Trophoblast cell (in vitro differentiated cells and primary cell): ENCODE results near the gene ARPP21.

Experiments used
- DNase-seq, 2 donors: peaks; one replicate each; pipeline ENCODE4 v3.0.0-alpha.2; 2016
- H2AFZ ChIP-seq: 2 replicates; pipeline ENCODE4 v1.6.1; 2013; ENCODE audit warnings: low read length, moderate library complexity, mild to moderate bottlenecking; ENCODE audit not compliant: insufficient read depth, poor library complexity
- H2AK5ac ChIP-seq: 2 replicates; pipeline ENCODE4 v1.6.1; 2013; ENCODE audit warnings: mild to moderate bottlenecking, low read length
- H2BK120ac ChIP-seq: 2 replicates; pipeline ENCODE4 v1.6.1; 2013; ENCODE audit warnings: low read length, mild to moderate bottlenecking, moderate library complexity; ENCODE audit not compliant: insufficient read depth, poor library complexity
- H2BK12ac ChIP-seq: 2 replicates; pipeline ENCODE4 v1.6.1; 2013; ENCODE audit warnings: mild to moderate bottlenecking, low read length, moderate library complexity
- H2BK5ac ChIP-seq: 2 replicates; pipeline ENCODE4 v1.6.1; 2013; ENCODE audit warnings: low read length, low read depth, moderate library complexity, mild to moderate bottlenecking; ENCODE audit not compliant: poor library complexity
- H3K14ac ChIP-seq: 2 replicates; pipeline ENCODE4 v1.6.1; 2013; ENCODE audit warnings: mild to moderate bottlenecking, low read length
- H3K18ac ChIP-seq: 2 replicates; pipeline ENCODE4 v1.6.1; 2013; ENCODE audit warnings: mild to moderate bottlenecking, low read length
- H3K23ac ChIP-seq: 2 replicates; pipeline ENCODE4 v1.6.1; 2013; ENCODE audit warnings: low read length
- H3K27ac ChIP-seq: 2 replicates; pipeline ENCODE4 v1.5.1; 2013; ENCODE audit warnings: low read depth, mild to moderate bottlenecking, inconsistent platforms, low read length, moderate library complexity
- H3K27me3 ChIP-seq: 2 replicates; pipeline ENCODE4 v1.6.1; 2013; ENCODE audit warnings: inconsistent platforms, mild to moderate bottlenecking, low read length, moderate library complexity; ENCODE audit not compliant: insufficient read depth
- H3K36me3 ChIP-seq, 2 experiments: 1 replicate in 1 of 2; 2 replicates in 1 of 2; pipeline ENCODE4 v1.6.1; 2013; ENCODE audit warnings: low read length in 2 of 2, mild to moderate bottlenecking in 2 of 2, moderate library complexity in 1 of 2; ENCODE audit not compliant: insufficient read depth in 2 of 2, control insufficient read depth in 1 of 2
- H3K4ac ChIP-seq: 2 replicates; pipeline ENCODE4 v1.6.1; 2013; ENCODE audit warnings: low read depth, mild to moderate bottlenecking, low read length, moderate library complexity
- H3K4me1 ChIP-seq, 2 experiments: 1 replicate in 1 of 2; 2 replicates in 1 of 2; pipeline ENCODE4 v1.6.1; 2013; ENCODE audit warnings: low read length in 2 of 2, mild to moderate bottlenecking in 2 of 2, moderate library complexity in 1 of 2; ENCODE audit not compliant: insufficient read depth in 2 of 2, control insufficient read depth in 1 of 2
- H3K4me2 ChIP-seq: 2 replicates; pipeline ENCODE4 v1.6.1; 2013; ENCODE audit warnings: inconsistent platforms, mild to moderate bottlenecking, low read length, moderate library complexity
- H3K4me3 ChIP-seq: 2 replicates; pipeline ENCODE4 v1.5.1; 2013; ENCODE audit warnings: mild to moderate bottlenecking, low read depth, low read length, inconsistent platforms
- H3K79me1 ChIP-seq: one replicate; pipeline ENCODE4 v1.6.1; 2013; ENCODE audit warnings: low read length
- H3K79me2 ChIP-seq: 2 replicates; pipeline ENCODE4 v1.6.1; 2013; ENCODE audit warnings: low read length, mild to moderate bottlenecking; ENCODE audit not compliant: control insufficient read depth, insufficient read depth, poor library complexity
- H3K9ac ChIP-seq: 2 replicates; pipeline ENCODE4 v1.6.1; 2013; ENCODE audit warnings: mild to moderate bottlenecking, low read length
- H3K9me3 ChIP-seq: 2 replicates; pipeline ENCODE4 v1.6.1; 2013; ENCODE audit warnings: low read depth, mild to moderate bottlenecking, control low read depth, inconsistent platforms, low read length; ENCODE audit not compliant: insufficient read depth
- H4K12ac ChIP-seq: 2 replicates; pipeline ENCODE4 v1.6.1; 2013; ENCODE audit warnings: low read depth, mild to moderate bottlenecking, low read length, moderate library complexity
- H4K8ac ChIP-seq: 2 replicates; pipeline ENCODE4 v1.6.1; 2013; ENCODE audit warnings: low read depth, mild to moderate bottlenecking, low read length, moderate library complexity
- H4K91ac ChIP-seq: one replicate; pipeline ENCODE4 v1.6.1; 2013; ENCODE audit warnings: low read depth, mild to moderate bottlenecking, low read length, moderate library complexity
- WGBS: extraction: QIAGEN DNeasy Blood & Tissue Kit; methylation state at CpG from one replicate; pipeline ENCODE4 v1.1.7; 2013; ENCODE audit warnings: missing lambda C conversion rate; ENCODE audit not compliant: insufficient read length, insufficient coverage; ENCODE audit errors: extremely low coverage; 5-methylcytosine and 5-hydroxymethylcytosine counted together

ARPP21 gene

DNA sequence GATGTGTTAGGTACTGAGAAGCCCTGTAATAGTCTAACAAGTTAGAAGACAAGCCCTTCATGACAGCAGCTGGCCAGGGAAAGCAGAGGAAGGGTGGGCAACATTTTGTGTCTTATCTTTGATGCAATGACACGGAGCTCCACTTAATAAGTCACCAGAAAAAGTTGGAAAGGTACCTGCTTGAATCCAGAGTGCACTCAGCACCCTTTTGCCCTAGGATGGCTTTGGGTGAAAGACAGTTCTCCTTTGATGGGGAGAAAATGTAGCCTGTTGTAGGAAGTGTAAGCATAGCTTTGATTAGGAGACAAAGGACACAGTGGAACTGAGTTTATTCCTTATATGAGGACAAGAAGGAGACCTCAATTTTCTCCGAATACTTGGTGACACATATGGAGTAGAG lies 137.0 kb downstream of the ARPP21 start:
- no peaks in the 10 kb centered on the region for H3K79me2 ChIP-seq
- WGBS, result no CpG with 5 or more reads among the region's 2 CpGs
- H3K9ac ChIP-seq, result no peak overlapping the region
- no peaks in the 10 kb centered on the region for H3K9me3 ChIP-seq
- H3K14ac ChIP-seq, result no peak overlapping the region
- H2AFZ ChIP-seq, result no peak overlapping the region
- H2AK5ac ChIP-seq, result no peak overlapping the region
- H3K27ac ChIP-seq, result no peak overlapping the region
- no peaks in the 10 kb centered on the region for H3K27me3 ChIP-seq
- H2BK12ac ChIP-seq, result no peak overlapping the region
- H4K8ac ChIP-seq, result no peak overlapping the region
- no peak overlapping the region for H2BK5ac ChIP-seq
- H3K4me1 ChIP-seq, result no peaks in the 10 kb centered on the region
- no peak overlapping the region for H3K18ac ChIP-seq
- no peak overlapping the region for H3K4me2 ChIP-seq
- no peak overlapping the region for H3K4ac ChIP-seq
- no peak overlapping the region for H3K23ac ChIP-seq
- no peaks in the 10 kb centered on the region for H3K79me1 ChIP-seq
- no peak overlapping the region for H2BK120ac ChIP-seq
- H3K4me3 ChIP-seq, result no peak overlapping the region
- DNase-seq, result no peak
- no peaks in the 10 kb centered on the region for H3K36me3 ChIP-seq
- no peak overlapping the region for H4K12ac ChIP-seq
- H4K91ac ChIP-seq, result no peak overlapping the region

DNA sequence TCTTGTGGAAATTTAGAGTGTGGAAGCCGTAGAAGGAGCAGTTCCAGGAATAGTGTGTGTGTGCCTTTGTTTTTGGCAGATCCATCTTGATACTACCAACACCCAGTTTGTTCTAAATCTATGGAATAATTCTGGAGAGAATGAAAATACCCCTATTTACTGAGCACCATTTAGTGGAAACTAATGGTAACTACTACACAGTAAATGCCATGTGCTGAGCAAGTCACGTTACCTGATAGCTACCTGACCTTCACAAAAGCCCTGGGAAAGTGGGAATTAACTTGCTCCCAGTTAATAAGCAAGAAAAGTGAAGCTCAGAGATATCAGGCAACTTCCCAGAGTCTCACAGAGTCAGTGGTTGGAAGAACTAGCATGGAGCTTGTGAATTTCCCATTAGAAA lies 137.7 kb downstream of the ARPP21 start:
- H3K23ac ChIP-seq, result no peak overlapping the region
- no peak overlapping the region for H2BK120ac ChIP-seq
- H2BK5ac ChIP-seq, result no peak overlapping the region
- no peaks in the 10 kb centered on the region for H3K79me1 ChIP-seq
- no peak overlapping the region for H4K8ac ChIP-seq
- H2AFZ ChIP-seq, result no peak overlapping the region
- H3K36me3 ChIP-seq, result no peaks in the 10 kb centered on the region
- no peak overlapping the region for H3K4ac ChIP-seq
- H4K91ac ChIP-seq, result no peak overlapping the region
- no peak overlapping the region for H3K4me2 ChIP-seq
- no peak overlapping the region for H3K4me3 ChIP-seq
- H3K79me2 ChIP-seq, result no peaks in the 10 kb centered on the region
- no peak for DNase-seq
- H4K12ac ChIP-seq, result no peak overlapping the region
- no peaks in the 10 kb centered on the region for H3K27me3 ChIP-seq
- no peaks in the 10 kb centered on the region for H3K9me3 ChIP-seq
- no peak overlapping the region for H2BK12ac ChIP-seq
- no peak overlapping the region for H3K27ac ChIP-seq
- no peak overlapping the region for H3K18ac ChIP-seq
- no CpG with 5 or more reads among the region's 2 CpGs for WGBS
- H3K4me1 ChIP-seq, result no peaks in the 10 kb centered on the region
- no peak overlapping the region for H3K14ac ChIP-seq
- H3K9ac ChIP-seq, result no peak overlapping the region
- H2AK5ac ChIP-seq, result no peak overlapping the region

DNA sequence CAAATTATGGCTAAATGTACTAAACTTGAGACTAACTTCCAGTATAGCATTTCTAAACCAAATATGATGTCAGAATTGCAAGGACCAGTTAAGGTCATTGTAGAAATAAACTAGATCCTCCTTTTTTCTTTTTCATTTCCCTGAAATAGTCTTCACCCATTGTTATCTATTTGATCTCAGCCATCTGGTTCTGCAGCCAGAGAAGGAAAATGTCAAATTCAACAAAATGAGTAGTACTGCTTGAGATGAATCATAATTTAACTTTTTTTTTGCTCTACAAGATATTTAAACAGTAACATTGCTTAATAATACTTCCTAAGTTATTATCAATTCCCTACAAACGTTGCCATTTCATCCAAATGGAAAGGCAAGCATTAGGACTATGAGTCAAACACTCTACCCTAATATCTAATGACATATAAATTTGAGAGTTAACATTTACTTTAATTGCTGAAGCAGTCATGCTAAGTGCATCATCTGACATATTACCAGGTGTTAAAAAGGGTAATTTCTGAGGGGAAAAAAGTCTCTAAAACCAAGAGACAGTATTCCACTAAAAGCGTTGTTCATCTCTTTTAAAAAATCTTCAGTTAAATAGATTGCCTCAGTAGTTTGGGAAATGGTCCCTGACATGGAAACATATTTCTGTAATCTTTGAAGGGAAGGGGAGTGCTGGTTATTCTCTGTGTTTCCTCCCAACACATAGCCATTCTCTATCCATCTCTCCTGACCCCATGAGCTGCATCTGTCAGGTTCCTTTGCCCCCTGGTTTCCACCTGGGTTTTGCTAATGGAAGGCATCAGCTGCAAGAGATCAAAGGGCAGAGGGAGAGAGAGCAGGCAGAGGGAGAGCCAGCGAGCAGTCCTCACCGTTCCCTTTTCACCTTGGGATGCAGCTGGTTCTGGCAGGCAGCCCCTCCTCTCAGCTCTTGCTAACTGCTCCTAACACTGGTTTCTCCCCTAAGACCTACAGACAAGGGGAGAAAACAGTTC lies 138.5 kb downstream of the ARPP21 start:
- Histone ChIP-seq H3K27ac (no peak overlapping the region), H2AK5ac (no peak overlapping the region), H3K14ac (no peak overlapping the region), H2BK12ac (peak overlapping the region; percentile 59), H3K9me3 (no peaks in the 10 kb centered on the region), H3K9ac (no peak overlapping the region), H3K79me1 (no peaks in the 10 kb centered on the region), H2BK5ac (no peak overlapping the region), H3K4me1 (no peaks in the 10 kb centered on the region), H3K27me3 (no peaks in the 10 kb centered on the region), H2BK120ac (no peak overlapping the region), H2AFZ (no peak overlapping the region), H3K4me3 (no peak overlapping the region), H3K4ac (no peak overlapping the region), H4K12ac (no peak overlapping the region), H3K4me2 (no peak overlapping the region), H3K79me2 (no peaks in the 10 kb centered on the region), H3K36me3 (no peaks in the 10 kb centered on the region), H3K18ac (no peak overlapping the region), H3K23ac (no peak overlapping the region), H4K91ac (no peak overlapping the region), H4K8ac (no peak overlapping the region)
- no CpG with 5 or more reads among the region's 4 CpGs for WGBS
- DNase-seq, result no peak

DNA sequence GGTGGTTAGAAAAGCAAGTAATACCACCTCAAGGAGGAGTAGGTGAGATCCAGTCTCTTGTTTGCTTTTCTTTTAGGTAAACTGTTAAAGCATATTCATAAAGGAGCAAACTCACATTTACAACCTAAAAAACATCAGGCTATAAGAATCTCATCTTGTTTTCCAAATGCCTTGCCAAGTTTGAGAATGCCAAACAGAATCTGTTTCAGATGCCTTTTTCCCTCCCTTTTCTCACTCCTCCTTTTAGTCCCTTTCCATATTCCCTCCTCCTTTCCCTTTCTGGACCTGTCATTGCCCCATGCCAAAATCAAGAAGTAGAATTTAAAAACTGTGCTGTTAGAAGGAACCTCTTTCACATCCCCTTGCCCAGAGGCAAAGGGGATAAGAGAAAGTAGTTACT lies 140.3 kb downstream of the ARPP21 start:
- Histone ChIP-seq H2AK5ac (no peak overlapping the region), H3K79me1 (no peaks in the 10 kb centered on the region), H2AFZ (no peak overlapping the region), H3K4ac (no peak overlapping the region), H3K4me3 (no peak overlapping the region), H3K9me3 (no peaks in the 10 kb centered on the region), H3K4me2 (no peak overlapping the region), H3K4me1 (no peaks in the 10 kb centered on the region), H4K12ac (no peak overlapping the region), H3K14ac (no peak overlapping the region), H3K27ac (no peak overlapping the region), H2BK5ac (no peak overlapping the region), H3K23ac (no peak overlapping the region), H3K36me3 (no peaks in the 10 kb centered on the region), H3K27me3 (no peaks in the 10 kb centered on the region), H3K79me2 (no peaks in the 10 kb centered on the region), H4K91ac (no peak overlapping the region), H3K18ac (no peak overlapping the region), H3K9ac (no peak overlapping the region), H4K8ac (no peak overlapping the region), H2BK12ac (no peak overlapping the region), H2BK120ac (no peak overlapping the region)
- DNase-seq, result no peak
